ENCODE measurements around the gene VARS2.

- TF ChIP-seq CTCF (IDR thresholded peaks at IDR 0.05) (no peak), POLR2A (IDR thresholded peaks at IDR 0.05) (no peak), POLR2AphosphoS5 (IDR thresholded peaks at IDR 0.05; ENCODE audit: insufficient read depth in 1 of 2, low read depth in 1 of 2) (no peak)
Observed at GRCh38 chr6:30889496-30889885, 24.5 kb upstream of the VARS2 start.
